K562 treated with DMSO at 1 percent for 4 hours (cell line): ENCODE measurements around the gene TVP23B. TPM values are rescaled to one million over a fixed set of nuclear protein-coding genes. Genes with fewer than 3 reads are reported as not detected.

Source experiments
- total RNA-seq: library from RNA; unstranded; fragments of 300-600 nt; gene quantifications from 2 replicates; pipeline ENCODE4 v1.2.3, GENCODE V29; 2022; ENCODE audit not compliant: insufficient read depth

The TVP23B gene
- 18.3 and 21.0 TPM in 2 replicates for total RNA-seq

DNA sequence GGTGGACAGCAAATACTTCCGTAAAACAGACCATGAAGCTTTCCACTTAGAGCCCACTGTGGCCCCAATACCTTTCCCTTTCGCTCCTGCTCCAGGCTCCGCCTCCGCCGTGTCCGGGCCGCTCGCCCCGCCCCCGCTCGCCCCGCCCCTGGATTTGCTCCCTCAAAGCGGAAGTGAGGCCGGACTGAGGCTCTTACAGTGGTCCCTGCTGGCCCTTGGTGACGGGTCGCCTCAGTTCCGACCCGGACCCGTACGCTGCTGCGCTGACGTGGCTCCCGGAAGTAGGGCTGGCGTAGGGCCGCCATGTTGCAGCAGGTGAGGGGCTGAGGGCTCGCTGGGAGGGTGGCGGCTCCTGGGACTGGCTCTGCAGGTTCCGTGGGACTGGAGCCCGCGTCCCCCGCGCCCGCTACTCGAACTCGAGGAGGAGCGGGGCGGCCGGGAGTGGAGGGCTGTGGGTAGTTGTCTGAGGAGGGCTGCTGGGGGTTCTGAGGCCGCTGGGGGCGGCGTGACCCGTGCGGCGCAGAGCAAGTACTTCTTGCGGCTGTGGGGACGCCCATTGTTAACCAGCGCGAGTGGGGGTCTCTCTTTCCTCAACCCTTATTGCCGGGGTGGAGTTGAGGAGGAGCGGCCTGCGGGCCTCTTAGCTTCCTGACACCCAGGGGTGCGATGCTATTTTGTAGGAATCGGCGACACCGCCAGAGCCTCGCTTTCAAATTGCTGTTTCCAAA lies at the start of gene TVP23B:
TVP23B (plus strand) TSS at position 193 of the 728 bp plus-strand sequence; CDS start at position 304, 111 bp downstream.

DNA sequence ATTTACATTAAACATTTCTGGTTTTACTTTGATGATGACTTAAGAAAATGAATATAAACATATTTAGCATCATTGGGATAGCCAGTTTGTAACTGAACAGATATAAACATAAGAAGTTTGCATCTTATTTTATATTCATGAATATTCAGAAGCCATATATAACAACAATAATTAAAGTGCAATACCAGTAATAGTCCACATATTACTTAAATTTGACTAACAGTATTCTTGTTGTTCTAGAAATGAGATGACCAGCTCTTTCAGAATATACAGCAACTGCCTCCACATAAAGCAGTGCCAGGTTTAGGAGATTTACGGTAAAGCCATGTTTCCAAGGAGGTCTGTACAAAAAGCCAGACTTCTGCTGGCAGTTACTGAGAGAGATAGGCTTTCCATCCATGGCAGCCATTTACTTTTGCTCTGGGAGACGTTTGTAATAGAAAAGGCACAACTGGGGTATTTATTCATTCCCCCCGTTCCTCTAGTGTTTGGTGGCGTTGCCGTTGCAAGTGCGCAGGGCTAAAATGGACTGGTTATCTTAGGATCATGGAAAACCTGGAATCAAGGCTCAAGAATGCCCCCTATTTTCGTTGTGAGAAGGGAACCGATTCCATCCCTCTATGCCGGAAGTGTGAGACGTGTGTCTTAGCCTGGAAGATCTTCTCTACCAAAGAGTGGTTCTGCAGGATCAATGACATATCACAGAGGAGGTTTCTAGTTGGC lies 37.1 kb upstream of the TVP23B start, which contains the start of gene FBXW10:
FBXW10 (plus strand) TSS at position 356 of the 723 bp plus-strand sequence; CDS start at position 547, 191 bp downstream.

Other genes with a start within 250 kb of the TVP23B start
- not detected in 2 replicates for gene TBC1D28, start 136.8 kb upstream of the TVP23B start, total RNA-seq
- gene FOXO3B, start 98.9 kb upstream of the TVP23B start, total RNA-seq: 1.9 TPM in 1 of 2 replicates, not detected in the other
- not detected in 2 replicates for gene FBXW10, start 37.1 kb upstream of the TVP23B start, total RNA-seq
- gene PRPSAP2, start 76.9 kb downstream of the TVP23B start, total RNA-seq: 21.2 and 31.9 TPM in 2 replicates
- gene SLC5A10, start 171.0 kb downstream of the TVP23B start, total RNA-seq: not detected in 2 replicates
- 4.3 and 7.3 TPM in 2 replicates for gene FAM83G, start 223.6 kb downstream of the TVP23B start, total RNA-seq